ENCODE results near the gene C20orf96.

- TF ChIP-seq ZNF384 (IDR thresholded peaks at IDR 0.05) (no peak), LEF1 (IDR thresholded peaks at IDR 0.05; ENCODE audit: borderline replicate concordance) (no peak), SP1 (IDR thresholded peaks at IDR 0.05) (no peak)
Measured at GRCh38 chr20:328027-328974, 37.8 kb upstream of the C20orf96 start.
